GM19324 (cell line): ENCODE measurements around the gene BDKRB2.

Source experiments
- ATAC-seq: cut with Tn5 transposase; IDR thresholded peaks from one replicate; pipeline ENCODE4 v1.9.1; 2021; ENCODE audit warnings: mild to moderate bottlenecking, moderate library complexity; ENCODE audit not compliant: unreplicated experiment, low FRiP score

BDKRB2 gene

DNA sequence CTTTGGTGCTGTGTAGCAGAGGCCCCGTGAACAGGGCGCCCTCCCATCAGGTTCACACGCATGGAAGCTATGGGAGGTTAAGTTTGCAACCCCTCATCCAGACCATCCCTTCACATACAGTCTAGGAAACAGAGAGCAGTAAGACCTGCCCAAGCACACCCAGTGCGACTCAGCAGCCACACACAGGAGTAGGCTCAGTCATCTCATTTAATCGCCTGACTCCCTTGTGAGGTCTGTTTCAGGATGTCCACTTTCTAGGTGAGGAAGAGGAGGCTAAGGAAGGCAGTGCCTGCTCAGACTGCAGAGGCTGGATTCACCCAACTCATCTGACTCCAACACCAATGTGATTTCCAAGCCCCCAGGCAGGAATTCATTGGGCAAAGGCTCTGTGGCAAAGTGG lies 63.3 kb downstream of the BDKRB2 start:
- ATAC-seq, result no peak

DNA sequence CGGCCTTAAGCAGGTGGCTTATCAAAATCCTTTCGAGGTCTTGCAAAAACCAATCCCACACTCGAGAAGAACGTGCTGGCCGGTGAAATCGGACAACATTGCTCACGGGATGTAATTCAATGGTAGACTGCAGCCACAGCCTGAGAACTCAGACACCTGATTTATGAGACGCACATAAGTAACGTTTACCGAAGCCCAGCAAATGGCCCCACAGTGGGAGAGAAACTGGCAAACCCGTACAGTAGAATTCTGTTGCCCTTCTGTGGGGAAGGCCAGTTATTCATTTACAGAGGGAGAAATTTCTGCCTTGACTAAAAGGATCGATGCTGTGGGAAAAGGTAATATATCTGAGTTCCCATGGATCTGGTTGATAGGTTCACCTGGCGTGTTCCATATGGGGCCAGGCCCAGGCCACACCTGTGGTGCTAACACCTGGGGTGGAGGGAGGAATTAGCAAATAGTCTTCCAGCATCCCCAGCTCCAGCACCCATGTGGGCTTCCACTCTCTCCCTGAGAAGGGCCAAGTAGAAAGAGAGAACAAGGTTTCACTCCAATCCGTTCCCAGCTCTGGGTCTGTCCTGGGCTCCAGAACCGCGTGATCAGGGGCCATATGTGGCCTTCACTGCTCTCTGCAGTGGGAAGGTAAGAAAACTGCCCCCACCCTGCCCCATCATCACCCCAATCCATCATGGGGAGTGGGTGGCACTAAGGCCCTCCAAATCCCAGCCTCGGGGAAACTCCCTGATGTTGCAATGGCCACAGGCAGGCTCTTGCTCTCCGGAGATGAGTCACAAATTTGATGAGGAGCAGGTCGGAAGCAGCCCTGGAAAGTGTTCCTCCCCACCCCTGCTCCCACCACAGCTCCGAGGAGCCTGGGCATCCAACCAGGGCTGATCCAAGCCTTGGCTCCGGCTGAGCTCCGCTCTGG lies 64.1 kb downstream of the BDKRB2 start:
- ATAC-seq, result no peak

DNA sequence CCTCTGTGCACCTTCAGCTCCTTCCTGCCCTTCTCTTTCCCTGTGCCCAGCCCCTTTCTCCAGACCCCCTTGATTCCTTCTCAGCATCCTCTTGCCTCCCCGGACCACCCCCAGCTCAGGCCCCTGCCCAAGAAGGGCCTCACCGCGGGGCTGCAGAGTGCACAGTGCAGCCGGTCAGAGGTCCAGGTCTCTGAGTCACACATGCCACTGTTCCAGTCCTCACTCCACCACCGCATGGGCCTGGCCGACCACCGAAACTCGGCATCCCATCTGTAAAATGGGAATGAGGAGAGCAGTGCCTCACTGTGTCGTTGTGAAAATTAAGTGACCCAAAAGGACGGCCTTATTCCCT lies 64.7 kb downstream of the BDKRB2 start:
- ATAC-seq, result no peak

DNA sequence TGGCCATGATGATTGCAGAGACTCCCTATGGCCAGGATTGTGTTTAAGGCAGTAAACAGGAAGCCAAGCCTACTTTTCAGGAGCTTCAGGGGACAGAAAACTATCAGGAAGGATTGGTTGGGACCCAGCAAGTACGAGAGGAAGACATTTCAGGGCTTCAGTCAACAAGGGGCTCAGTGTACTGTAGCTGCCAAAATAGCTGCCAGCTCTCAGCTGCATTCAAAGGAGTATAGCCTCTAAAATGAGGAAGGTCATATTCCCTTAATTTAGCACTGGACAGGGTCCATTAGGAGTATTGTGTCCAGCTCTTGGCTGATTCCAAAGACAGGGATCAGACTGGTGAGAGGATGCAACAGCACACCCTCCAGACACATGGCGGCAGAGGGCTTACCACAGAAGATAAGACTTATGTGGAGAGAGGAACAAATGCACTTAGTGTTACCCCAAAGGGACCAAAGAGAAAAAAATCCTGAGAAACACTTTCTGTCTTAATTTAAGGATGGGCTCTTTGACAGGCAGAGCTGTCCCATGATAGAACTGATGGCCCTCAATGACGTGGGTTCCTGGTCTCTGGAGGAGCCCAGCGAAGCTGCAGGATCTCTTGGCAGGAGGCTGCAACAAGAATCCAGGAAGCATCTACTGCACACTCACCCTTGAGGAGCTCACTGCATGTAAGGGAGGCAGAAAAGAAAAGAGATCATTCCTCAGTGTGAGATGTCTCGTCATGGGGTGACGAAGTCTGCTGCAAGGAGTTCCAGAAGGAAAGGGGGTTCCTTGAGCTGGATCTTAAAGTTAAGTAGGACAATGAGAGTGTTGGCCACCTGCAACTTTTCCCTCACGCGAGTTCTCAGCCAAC lies 66.2 kb downstream of the BDKRB2 start:
- ATAC-seq, result no peak

DNA sequence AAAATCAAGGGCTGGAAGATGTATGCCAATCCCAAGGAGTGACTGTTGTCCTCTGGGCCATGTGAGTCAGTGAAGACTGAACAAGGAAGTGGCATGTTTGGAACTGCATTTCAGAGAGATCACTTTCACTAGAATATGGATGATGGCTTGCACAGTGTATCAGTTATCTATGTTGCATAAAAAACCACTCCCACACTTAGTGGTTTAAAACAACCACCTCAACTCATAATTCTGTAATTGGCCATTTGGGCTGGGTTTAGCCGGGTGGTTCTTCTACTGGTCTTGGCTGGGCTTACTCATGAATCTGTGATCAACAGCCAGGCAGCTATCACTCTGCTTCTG lies 66.8 kb downstream of the BDKRB2 start:
- ATAC-seq, result no peak

DNA sequence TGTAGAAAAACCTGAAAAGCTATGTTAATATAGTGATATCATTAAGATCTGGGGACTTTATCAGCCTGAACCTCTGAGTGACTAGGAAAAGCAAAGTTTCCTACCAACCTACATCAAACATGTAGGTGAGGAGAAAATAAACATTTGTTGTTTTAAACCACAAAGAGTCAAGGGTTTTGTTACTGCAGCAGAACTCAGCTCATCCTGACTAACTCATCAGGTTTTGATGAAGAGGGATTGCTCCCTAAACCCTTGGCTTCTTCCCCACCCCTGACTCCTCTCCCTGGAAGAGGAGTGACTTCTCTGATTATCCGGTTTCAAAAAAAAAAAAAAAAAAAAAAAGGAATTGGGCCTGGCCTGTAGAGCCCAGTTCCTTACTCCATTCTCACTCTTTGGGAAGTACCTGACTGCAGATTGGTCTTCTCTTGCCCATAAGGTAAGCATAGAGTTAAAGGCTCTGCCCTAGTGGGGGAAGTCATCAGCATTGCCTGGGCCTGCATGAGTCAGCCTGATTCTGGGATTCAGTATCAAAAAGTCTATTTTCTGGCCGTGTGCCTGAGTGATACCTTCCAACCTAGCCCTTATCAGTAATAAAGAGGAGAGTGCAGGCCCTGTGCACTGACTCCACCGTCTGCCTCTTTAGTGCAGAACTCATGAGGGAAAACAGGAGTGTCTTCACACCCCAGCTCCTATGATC lies 68.3 kb downstream of the BDKRB2 start:
- ATAC-seq, result no peak

DNA sequence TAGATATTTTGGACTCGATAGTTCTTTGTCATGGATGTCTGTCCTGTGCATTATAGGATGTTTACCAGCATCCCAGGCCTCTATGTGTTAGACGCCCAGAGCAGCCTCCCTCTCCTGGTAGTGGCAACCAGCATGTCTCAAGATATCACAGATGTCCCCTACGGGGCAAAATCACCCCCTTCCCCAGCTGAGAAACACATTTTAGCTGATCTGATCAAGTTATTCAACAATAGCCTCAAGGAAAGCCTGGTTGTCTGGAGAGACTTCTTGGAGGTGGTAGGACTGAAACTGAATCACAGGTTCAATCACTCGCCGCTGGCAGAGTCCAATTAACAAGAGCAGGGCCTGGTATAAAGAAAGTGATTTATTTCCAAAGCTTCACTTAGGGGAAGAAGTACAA lies 69.0 kb downstream of the BDKRB2 start:
- ATAC-seq, result no peak

DNA sequence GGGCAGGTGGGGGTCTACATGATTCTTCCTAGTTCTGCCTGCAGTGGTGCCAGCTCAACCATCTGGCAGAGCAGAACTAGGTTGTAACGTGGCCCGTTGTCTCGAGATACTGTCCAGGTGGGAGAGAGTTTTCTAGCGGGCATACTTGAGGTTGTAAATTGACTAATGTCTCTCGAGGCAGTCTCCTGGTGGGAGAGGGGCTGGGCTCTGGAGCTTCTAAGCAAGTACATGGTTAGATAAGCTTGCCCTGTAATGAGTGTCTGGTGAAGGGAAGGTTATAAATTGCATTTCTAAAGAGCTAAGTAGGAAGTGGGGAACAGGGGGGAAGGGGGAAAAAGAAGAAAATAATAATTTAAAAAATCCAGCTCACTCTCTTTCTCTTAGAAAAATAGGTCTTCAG lies 69.5 kb downstream of the BDKRB2 start:
- no peak for ATAC-seq

DNA sequence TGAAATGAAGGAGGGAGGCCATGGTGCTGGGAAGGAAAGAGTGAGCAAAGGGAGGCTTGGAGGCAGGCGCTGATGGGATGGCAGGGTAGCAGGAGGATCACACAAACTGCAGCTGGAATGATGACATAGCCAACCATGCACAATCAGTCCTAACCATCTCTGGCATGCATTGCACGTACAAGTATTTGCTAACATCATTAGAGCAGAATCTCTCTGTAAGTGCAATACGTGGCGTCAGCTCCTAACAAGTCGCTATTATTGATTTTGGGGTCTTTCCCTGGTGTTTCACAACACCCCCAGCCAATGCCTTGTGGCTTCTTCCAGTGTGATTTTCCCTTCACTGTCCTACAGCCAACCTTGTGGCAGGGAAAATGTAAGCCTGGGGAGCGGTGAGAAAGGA lies 69.9 kb downstream of the BDKRB2 start:
- no peak for ATAC-seq

DNA sequence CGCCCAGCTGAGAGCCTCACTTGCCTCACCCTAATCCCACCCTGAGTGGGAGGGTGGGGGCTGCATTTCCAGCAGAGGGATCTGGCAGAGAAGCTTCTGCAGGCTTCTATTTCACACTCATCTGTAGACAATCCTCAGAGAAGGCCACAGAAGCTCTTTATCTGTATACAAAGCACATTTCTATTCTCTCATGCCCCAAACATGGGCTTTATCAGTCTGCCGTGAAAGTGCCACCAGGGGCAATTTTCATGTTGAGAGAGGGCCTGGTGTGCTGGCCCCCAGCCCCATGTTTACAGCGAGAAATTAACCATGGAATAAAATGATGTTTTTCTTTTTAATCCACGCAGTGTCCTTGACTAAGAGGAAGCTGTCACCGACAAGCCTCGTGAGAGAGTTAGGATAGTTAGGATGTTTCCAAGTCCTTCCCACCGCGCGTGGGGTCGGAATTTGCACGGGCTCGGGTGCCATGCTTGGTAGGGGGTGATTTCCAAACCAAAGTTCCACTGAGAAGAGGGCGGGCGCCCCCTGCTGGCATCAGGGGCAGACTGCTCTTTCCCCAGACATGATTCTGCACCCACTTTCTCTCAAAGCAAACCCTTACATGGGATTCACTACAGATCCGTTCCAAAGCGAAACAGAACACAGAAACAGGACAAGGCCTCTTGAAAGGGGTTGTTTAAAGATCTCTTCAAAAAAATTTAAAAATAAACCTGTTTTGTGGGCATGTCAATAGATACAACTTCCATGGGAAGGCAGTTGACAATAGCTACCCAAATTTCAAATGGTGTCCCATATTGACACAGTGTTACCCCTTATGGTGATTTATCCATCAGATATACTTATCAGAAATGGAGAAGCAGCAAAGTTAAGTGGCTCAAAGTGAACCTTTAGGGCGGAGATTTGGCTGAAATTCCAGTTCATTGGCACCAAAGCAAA lies 70.8 kb downstream of the BDKRB2 start:
- no peak for ATAC-seq

DNA sequence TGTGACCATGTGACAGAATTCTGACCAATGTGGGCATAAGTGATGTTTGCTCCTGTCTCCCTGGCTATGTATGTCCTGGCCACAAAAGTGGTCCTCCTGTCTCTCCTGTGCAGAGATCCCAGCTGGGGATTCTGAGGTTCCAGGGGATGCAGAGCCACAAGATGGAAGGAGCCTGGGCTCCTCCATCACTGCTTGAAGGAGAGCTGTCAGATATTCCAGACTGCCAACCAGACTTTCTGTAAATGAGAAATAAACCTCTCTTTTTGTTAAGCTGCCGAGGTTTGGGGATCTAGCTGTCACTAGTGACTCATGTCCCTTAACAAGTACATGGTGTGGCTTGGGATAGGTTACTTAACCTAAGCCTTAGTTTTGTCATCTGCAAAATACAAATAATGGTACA lies 73.3 kb downstream of the BDKRB2 start:
- ATAC-seq, result no peak

DNA sequence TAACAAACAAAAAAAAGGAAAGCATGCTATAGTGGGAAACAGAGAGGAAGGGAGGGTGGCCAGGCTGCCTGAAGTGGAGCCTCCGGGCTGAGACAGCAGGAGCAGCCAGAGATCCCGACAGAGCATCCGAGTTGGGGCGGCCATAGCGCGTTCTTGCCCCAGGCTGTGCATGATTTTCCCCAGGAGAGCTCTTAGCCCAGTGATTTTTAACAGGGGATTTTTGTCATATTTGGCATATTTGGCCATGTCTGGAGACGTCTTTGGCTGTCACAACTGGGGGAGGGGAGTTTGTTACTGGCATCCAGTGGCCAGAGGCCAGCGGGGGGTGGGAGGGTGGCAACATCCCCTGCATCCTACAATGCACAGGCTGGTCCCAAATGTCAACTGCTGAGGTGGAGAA lies 74.9 kb downstream of the BDKRB2 start:
- ATAC-seq, result no peak

DNA sequence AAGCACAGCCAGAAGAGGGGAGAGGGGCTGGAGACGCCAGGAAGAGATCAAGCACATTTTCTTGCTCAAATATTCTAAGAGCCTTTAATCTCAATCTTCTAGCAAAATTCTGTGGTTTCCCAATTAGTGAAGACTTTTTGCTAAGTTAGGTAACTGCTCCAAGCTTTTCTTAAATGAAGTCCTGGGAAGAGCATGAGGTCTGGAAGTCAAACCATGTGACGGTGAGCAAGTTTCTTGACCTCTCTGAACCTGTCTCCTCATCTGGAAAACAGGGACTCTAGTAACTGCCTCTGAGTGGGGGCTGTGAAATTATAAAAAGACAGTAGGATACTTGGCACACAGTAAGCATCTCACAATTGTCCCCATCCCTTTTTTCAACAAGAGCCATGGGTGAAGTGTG lies 75.5 kb downstream of the BDKRB2 start:
- ATAC-seq, result no peak

DNA sequence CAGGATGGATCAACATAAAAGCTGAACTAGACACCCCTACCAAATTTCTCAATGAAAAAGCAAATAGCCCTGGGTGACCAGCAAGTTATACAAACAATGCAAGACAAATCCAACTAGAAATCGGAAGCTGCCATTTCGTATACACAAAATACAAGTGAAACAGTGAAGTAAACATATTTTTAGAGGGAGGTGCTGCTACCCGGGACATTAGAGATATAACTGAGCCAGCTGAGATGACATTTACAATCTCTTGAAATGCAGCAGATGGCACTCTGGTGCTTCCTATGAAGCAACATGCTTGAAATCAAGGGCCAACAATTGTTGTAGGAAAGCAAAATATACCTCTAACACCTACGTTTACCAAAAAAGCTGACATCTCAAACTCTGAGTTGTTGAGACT lies 76.8 kb downstream of the BDKRB2 start:
- no peak for ATAC-seq

DNA sequence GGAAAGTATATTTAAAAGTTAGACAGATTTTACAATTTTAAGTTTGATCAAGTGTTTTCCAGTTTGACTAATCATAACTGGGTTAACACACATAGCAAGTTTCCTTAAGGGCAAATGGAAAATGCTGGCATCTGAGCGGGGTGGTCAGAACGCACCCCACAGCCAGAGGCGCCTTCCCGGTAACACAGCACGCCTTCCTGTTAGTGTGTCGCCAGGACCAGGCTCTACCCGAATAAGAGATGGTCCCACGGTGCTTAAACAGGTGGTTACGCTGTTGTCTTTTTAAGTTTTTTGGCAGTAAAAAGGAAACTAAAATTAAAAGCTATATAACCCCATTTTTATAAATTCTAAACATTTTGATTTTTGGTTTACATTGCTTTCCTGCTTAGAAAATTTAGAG lies 79.4 kb downstream of the BDKRB2 start:
- ATAC-seq, result no peak

DNA sequence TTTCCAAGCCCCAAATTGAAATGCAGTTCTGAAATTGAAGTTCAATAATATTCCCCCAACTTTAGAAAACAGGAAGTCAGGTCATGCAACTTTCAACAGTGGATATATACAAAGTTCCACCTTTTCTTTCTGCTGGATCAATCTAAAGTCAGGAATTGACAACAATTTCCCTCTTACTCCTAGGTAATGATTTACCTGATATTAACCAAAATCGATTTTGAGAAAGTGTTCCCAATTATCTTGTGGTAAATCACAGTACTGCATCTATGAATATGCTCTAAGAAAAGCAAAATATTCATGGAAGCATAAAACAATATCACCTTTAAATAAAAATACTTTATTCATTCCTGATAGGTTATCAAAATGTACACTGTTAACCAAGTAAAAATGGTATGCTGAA lies 79.8 kb downstream of the BDKRB2 start:
- ATAC-seq, result no peak

DNA sequence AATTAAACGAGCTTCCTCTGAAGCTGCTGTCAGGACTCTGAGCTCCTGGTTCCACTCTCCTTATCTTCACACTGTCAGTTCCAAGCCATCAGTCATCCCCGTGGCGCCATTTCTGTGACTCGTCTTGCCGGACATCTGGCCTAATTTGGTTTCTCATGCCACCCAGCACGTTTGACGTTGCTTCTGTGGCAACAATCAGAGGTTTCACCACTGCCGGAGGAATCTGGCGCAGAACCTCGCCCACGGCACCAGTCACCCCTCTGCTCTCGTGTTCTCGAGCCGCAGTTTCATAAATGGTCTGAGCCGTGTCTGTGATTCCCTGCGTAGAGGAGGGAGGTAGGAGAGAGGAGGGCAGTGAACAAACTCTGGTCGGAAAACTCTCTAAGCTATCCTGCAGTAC lies 81.0 kb downstream of the BDKRB2 start:
- no peak for ATAC-seq

DNA sequence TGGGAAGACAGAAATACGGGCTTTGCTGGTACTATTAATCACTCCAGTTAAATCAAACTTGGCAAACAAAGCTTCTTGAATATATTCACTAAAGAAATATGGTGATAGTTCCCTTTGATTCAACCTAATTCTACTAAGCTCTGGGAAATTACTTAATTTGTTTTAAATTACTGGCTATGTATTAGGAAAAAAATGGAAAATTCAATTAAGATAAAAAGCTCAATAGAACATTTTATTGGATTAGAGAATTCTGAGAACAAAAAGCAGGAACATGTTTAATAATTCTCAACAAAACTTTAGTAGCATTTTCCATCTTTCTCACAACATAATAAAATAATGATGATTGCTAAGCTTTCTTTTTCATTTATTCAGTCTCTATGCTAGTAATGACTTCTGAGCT lies 81.6 kb downstream of the BDKRB2 start:
- ATAC-seq, result no peak

DNA sequence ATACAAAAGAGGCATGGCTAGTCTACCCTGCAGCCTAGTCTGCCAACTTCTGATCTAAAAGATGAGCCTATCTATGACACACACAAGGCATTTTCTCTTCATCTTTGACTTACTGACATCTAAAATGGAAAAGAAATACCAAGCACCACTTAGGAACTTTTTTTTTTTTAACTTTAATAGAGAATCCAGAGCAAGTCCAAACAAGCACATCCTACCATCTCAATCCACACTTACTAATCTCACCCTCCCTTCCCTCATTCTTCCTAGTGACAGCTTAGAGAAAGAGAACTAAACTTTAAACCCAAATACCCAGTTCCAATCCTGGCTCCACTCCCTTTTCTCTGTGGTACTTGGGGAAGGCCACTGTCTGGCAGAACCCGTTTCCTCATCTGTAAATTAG lies 83.2 kb downstream of the BDKRB2 start:
- no peak for ATAC-seq
